HepG2 (cell line): ENCODE data around the gene MT4. TPM values are rescaled to one million over a fixed set of nuclear protein-coding genes. Genes with fewer than 3 reads are reported as not detected.

Experiments used
- ATAC-seq: fragments of 200-7000 bp; cut with Tn5 transposase; 3 replicates; pipeline ENCODE4 v1.9.1; 2020; ENCODE audit warnings: mild to moderate bottlenecking, moderate library complexity
- BruUV-seq: library from RNA; stranded (reverse); fragments of 400-500 nt; replicated peaks from 2 replicates; lab custom pipeline; 2021; lab: Mats Ljungman, UMichigan
- CTCF ChIA-PET: fragments of 300-600 bp; formaldehyde crosslinking; extraction: SDS; loops from one replicate; lab custom pipeline; 2021; ENCODE audit warnings: low total read pairs, inconsistent platforms, low intra/inter-chr PET ratio; lab: Yijun Ruan, JAX
- POLR2A ChIA-PET: fragments of 350-600 bp; sonication (Branson Sonifier 250); formaldehyde crosslinking; loops from one replicate; lab custom pipeline; 2020; ENCODE audit warnings: antibody characterized with exemption, inconsistent platforms; lab: Yijun Ruan, JAX
- DNase-seq: peaks from one replicate; pipeline ENCODE4 v3.0.0-alpha.2; 2015; ENCODE audit warnings: low spot score
- FAIRE-seq: peaks from 3 replicates; lab custom pipeline; 2011; peaks lifted over from hg19 to GRCh38; lab: Jason Lieb, UNC
- H2AFZ ChIP-seq: one replicate; pipeline ENCODE4 v1.6.1; 2011; ENCODE audit warnings: low read length, inconsistent platforms
- H3K27ac ChIP-seq: fragments of 300-600 bp; 3 replicates; pipeline ENCODE4 v1.8.0; 2011; ENCODE audit warnings: mixed run types, mild to moderate bottlenecking, mixed read lengths, low read length, inconsistent platforms; ENCODE audit not compliant: insufficient read depth; ENCODE audit errors: extremely low read length
- H3K27me3 ChIP-seq, 2 experiments: fragments of 200-600 bp in 1 of 2; 2 replicates in 1 of 2; 3 replicates in 1 of 2; pipeline versions ENCODE4 v1.6.0 to v1.8.0; 2011; ENCODE audit warnings: low read length in 2 of 2, mild to moderate bottlenecking in 2 of 2, moderate library complexity in 2 of 2, inconsistent platforms in 1 of 2; ENCODE audit not compliant: insufficient read depth in 2 of 2, control insufficient read depth in 1 of 2
- H3K36me3 ChIP-seq, 2 experiments: fragments of 200-600 bp in 1 of 2; replicated peaks in 1 of 2; 2 replicates in 1 of 2; 3 replicates in 1 of 2; pipeline versions ENCODE4 v1.5.1 to v1.8.0; 2011; ENCODE audit warnings: low read length in 2 of 2, inconsistent platforms in 1 of 2; ENCODE audit not compliant: insufficient read depth in 2 of 2, control insufficient read depth in 1 of 2
- H3K4me1 ChIP-seq: 2 replicates; pipeline ENCODE4 v1.5.1; 2012; ENCODE audit warnings: low read length, inconsistent platforms; ENCODE audit not compliant: insufficient read depth
- H3K4me2 ChIP-seq: 2 replicates; pipeline ENCODE4 v1.6.0; 2011; ENCODE audit warnings: low read depth, low read length, inconsistent platforms
- H3K4me3 ChIP-seq, 3 experiments: fragments of 200-600 bp in 1 of 3; sonication (generic), shearing (Covaris generic) in 1 of 3; replicated peaks in 1 of 3; 2 replicates each; pipeline ENCODE4 v1.5.1; 2011 to 2016; ENCODE audit warnings: low read length in 3 of 3, inconsistent platforms in 2 of 3, low read depth in 2 of 3, mild to moderate bottlenecking in 2 of 3, control low read depth in 1 of 3, mixed read lengths in 1 of 3; ENCODE audit not compliant: insufficient read depth in 1 of 3
- H3K79me2 ChIP-seq: one replicate; pipeline ENCODE4 v1.6.1; 2011; ENCODE audit warnings: low read length, inconsistent platforms; ENCODE audit not compliant: insufficient read depth
- H3K9ac ChIP-seq: 2 replicates; pipeline ENCODE4 v1.6.0; 2011; ENCODE audit warnings: mild to moderate bottlenecking, low read depth, low read length, inconsistent platforms; ENCODE audit not compliant: insufficient read depth
- H3K9me3 ChIP-seq: 2 replicates; pipeline ENCODE4 v1.5.1; 2012; ENCODE audit warnings: mild to moderate bottlenecking, low read length
- H4K20me1 ChIP-seq: 2 replicates; pipeline ENCODE4 v1.6.0; 2011; ENCODE audit warnings: inconsistent platforms, mild to moderate bottlenecking, low read length, moderate library complexity; ENCODE audit not compliant: insufficient read depth
- LCORL ChIP-seq, 2 experiments: fragments of 450-650 bp in 1 of 2; sonication (generic) in 1 of 2; formaldehyde crosslinking in 1 of 2; IDR thresholded peaks; 2 replicates each; pipeline versions ENCODE4 v1.5.0 to v1.6.1; 2017 to 2020; ENCODE audit warnings: antibody characterized with exemption in 1 of 2, missing genetic modification reagents in 1 of 2
- NPAS2 ChIP-seq: sonication (generic); formaldehyde crosslinking; IDR thresholded peaks from 2 replicates; pipeline ENCODE4 v1.8.0; 2022; ENCODE audit warnings: mild to moderate bottlenecking, missing genetic modification reagents, borderline replicate concordance
- SMAD9 ChIP-seq: sonication (generic); formaldehyde crosslinking; IDR thresholded peaks from 2 replicates; pipeline ENCODE4 v1.5.1; 2020; ENCODE audit warnings: mild to moderate bottlenecking, missing genetic modification reagents
- ZHX1 ChIP-seq: sonication (generic); formaldehyde crosslinking; IDR thresholded peaks from 2 replicates; pipeline ENCODE4 v1.8.1; 2022; ENCODE audit warnings: low read depth, mild to moderate bottlenecking, missing genetic modification reagents
- WGBS: methylation state at CpG from one replicate; pipeline ENCODE4 v1.1.6; 2017; ENCODE audit warnings: low lambda C conversion rate; 5-methylcytosine and 5-hydroxymethylcytosine counted together
- in situ Hi-C: cut with HindIII; loops from 2 replicates; pipeline ENCODE4 v1.10.0; 2017; ENCODE audit warnings: low pct_unique_long_range_greater_than_20kb; ENCODE audit not compliant: extremely low pct_ligation_motif_present
- intact Hi-C: fragments of 100-400 bp; cut with micrococcal nuclease; formaldehyde crosslinking; loops from one replicate; pipeline ENCODE4 v1.10.0; 2022; ENCODE audit not compliant: unreplicated experiment
- polyA plus RNA-seq, 8 experiments: library from polyadenylated mRNA; depleted of rRNA in 3 of 8; stranded (reverse) in 7 of 8; unstranded in 1 of 8; fragments of >200 nt; fragmentation: Illumina TruSeq in 4 of 8; extraction: Trizol in 4 of 8; gene quantifications; 2 replicates each; pipeline versions ENCODE4 v1.2.1 to v1.2.3, GENCODE V29; 2011 to 2016; ENCODE audit warnings: low read depth in 4 of 8, missing spikeins in 1 of 8, mixed read lengths in 1 of 8; ENCODE audit not compliant: insufficient read depth in 1 of 8
- total RNA-seq, 5 experiments: library from RNA; depleted of rRNA; stranded (reverse); fragments of >200 nt; fragmentation: Illumina TruSeq; extraction: Trizol; gene quantifications; 2 replicates each; pipeline ENCODE4 v1.2.3, GENCODE V29; 2016; ENCODE audit warnings: low read depth in 1 of 5
- TF ChIP-seq, protein P1 (sequence below), 2 experiments: sonication (generic) in 1 of 2; formaldehyde crosslinking in 1 of 2; IDR thresholded peaks; 2 replicates each; pipeline versions ENCODE4 v1.6.1 to v1.9.0; 2014 to 2022; ENCODE audit warnings: antibody characterized with exemption in 1 of 2, borderline replicate concordance in 1 of 2, inconsistent platforms in 1 of 2, low read depth in 1 of 2, missing genetic modification reagents in 1 of 2

The MT4 gene
- total and polyA plus RNA-seq, 2 of the 13 experiments (the other 11 are each of a cell fraction or from before 2014, with no cell fraction given): not detected

DNA sequence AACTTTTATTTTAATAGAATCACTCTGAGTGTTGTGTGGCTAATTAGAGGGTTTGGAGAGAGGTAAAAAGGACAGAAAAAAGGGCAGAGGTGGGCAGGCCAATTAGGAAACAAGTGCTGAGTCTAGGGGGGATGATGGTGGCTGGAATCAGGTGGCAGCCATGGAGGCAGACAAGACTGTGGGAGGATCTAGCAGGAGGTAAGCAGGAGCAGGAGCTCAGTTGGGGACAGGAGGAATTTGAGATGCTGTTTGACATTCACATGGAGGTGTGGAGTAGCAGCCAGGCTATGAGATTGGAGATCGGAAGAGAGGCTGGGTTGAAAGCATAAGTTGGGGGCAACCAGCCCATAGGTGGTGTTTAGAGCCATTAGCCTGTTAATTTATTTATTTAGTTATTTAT lies 3.7 kb upstream of the MT4 start:
- H3K36me3 ChIP-seq: no peaks in the 10 kb centered on the region
- peaks cover 40% of the 10 kb centered on the region for H3K4me1 ChIP-seq
- H3K27me3 ChIP-seq: peaks cover 3 to 38% of the 10 kb centered on the region in 2 experiments; a peak in 3 of 5 replicates
- no peaks in the 10 kb centered on the region for H3K79me2 ChIP-seq
- ChIA-PET CTCF (no interaction called here), POLR2A (no interaction called here)
- H3K4me2 ChIP-seq: no peak overlapping the region
- no peaks in the 10 kb centered on the region for H3K9me3 ChIP-seq
- TF ChIP-seq SMAD9 (CRISPR knock-in tag) (no peak), LCORL (IDR thresholded peaks at IDR 0.05) (no peak), LCORL (CRISPR knock-in tag; IDR thresholded peaks at IDR 0.05) (no peak), ZHX1 (CRISPR knock-in tag) (no peak), NPAS2 (CRISPR knock-in tag) (no peak)
- TF ChIP-seq, protein P1, sequence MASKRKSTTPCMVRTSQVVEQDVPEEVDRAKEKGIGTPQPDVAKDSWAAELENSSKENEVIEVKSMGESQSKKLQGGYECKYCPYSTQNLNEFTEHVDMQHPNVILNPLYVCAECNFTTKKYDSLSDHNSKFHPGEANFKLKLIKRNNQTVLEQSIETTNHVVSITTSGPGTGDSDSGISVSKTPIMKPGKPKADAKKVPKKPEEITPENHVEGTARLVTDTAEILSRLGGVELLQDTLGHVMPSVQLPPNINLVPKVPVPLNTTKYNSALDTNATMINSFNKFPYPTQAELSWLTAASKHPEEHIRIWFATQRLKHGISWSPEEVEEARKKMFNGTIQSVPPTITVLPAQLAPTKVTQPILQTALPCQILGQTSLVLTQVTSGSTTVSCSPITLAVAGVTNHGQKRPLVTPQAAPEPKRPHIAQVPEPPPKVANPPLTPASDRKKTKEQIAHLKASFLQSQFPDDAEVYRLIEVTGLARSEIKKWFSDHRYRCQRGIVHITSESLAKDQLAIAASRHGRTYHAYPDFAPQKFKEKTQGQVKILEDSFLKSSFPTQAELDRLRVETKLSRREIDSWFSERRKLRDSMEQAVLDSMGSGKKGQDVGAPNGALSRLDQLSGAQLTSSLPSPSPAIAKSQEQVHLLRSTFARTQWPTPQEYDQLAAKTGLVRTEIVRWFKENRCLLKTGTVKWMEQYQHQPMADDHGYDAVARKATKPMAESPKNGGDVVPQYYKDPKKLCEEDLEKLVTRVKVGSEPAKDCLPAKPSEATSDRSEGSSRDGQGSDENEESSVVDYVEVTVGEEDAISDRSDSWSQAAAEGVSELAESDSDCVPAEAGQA (IDR thresholded peaks at IDR 0.05; ENCODE audit: low read depth): no peak
- TF ChIP-seq, protein P1 (CRISPR knock-in tag; IDR thresholded peaks at IDR 0.05; ENCODE audit: borderline replicate concordance): no peak
- no peak for ATAC-seq
- FAIRE-seq: no peak
- no peak overlapping the region for H2AFZ ChIP-seq
- in situ Hi-C loops (no loop called here), intact Hi-C loops (no loop called here)
- no TSS peak for BruUV-seq
- no peak for DNase-seq
- H4K20me1 ChIP-seq: no peaks in the 10 kb centered on the region
- H3K9ac ChIP-seq: no peak overlapping the region
- H3K4me3 ChIP-seq: no peak overlapping the region
- WGBS: 23% methylated on average over 1 of the region's 1 CpG
- no peak overlapping the region for H3K27ac ChIP-seq
